Measurements from ENCODE around the gene CES2.
"Not testable (repeated sequence)": the region's sequence is repeated elsewhere in the genome, so short reads cannot be mapped to it uniquely, and the experiment has no call there.

CES2 gene, protein sequence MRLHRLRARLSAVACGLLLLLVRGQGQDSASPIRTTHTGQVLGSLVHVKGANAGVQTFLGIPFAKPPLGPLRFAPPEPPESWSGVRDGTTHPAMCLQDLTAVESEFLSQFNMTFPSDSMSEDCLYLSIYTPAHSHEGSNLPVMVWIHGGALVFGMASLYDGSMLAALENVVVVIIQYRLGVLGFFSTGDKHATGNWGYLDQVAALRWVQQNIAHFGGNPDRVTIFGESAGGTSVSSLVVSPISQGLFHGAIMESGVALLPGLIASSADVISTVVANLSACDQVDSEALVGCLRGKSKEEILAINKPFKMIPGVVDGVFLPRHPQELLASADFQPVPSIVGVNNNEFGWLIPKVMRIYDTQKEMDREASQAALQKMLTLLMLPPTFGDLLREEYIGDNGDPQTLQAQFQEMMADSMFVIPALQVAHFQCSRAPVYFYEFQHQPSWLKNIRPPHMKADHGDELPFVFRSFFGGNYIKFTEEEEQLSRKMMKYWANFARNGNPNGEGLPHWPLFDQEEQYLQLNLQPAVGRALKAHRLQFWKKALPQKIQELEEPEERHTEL

DNA sequence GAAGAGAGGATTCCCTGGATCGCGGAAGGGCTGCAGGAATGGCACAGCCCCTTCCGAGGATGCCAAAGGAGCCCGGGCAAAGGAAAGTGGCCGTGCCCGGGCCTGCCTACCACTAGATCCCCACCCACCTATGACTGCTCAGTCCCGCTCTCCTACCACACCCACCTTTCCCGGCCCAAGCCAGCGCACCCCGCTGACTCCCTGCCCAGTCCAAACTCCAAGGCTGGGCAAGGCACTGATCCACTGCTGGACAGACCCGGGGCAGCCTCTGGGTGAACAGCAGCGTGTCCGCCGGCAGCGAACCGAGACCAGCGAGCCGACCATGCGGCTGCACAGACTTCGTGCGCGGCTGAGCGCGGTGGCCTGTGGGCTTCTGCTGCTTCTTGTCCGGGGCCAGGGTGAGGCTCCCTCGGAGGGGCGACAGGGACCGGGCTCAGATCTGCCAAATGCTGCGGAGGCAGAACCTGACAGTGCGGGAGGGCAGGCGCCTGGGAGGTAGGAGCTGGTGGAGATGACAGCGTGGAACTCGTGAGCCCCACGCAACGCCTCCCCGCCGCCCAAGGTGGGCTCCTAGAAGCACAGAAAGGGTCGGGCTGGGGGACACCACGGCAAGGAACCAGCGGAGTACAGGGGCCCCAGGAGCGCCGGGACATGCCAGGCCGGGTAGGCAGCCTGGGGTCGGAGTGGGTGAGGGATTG, at the start of gene CES2:
CES2 (plus strand) TSS at position 203 of the 698 bp plus-strand sequence; CDS start at position 323, 120 bp downstream.
- peak; percentile 52 for DNase-seq

DNA sequence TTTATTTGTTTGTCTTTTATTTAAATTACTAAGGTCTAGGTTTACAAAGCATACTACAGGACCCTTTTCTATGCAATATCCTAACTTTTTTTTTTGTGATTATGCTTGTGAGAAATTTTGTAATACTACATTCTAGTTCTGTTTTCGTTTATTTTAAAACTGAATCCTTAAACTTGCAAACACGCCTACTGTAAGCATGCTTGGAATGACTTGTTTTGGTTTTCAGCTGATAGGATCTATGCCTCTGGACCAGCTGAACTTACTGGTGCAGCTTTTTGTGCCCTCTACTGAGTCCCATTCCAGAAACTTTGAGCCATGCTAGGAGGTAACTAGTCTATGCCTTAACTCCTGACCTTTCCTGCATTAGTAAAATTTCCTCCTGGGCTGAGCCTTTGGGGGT, 49.0 kb upstream of the CES2 start:
- no peak for DNase-seq

DNA sequence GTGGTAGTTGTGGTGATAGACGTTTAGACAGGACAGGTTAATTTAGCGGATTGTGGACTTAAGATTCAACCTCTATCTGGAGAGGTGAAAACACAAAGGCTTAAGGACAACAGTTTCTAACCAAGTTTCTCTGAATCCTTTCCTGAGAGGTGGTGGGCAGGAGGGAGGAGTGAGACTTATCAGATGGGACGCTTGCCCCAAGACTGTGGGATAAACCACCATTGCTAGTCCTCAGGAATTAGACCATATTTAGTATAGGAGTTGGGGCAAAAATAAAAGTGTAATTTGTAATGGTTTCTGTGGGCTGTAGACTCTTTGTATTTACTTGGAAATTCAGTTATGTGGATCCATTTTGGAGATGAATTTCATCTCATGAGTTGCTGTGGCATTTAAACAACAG, 48.4 kb upstream of the CES2 start:
- DNase-seq, result no peak

DNA sequence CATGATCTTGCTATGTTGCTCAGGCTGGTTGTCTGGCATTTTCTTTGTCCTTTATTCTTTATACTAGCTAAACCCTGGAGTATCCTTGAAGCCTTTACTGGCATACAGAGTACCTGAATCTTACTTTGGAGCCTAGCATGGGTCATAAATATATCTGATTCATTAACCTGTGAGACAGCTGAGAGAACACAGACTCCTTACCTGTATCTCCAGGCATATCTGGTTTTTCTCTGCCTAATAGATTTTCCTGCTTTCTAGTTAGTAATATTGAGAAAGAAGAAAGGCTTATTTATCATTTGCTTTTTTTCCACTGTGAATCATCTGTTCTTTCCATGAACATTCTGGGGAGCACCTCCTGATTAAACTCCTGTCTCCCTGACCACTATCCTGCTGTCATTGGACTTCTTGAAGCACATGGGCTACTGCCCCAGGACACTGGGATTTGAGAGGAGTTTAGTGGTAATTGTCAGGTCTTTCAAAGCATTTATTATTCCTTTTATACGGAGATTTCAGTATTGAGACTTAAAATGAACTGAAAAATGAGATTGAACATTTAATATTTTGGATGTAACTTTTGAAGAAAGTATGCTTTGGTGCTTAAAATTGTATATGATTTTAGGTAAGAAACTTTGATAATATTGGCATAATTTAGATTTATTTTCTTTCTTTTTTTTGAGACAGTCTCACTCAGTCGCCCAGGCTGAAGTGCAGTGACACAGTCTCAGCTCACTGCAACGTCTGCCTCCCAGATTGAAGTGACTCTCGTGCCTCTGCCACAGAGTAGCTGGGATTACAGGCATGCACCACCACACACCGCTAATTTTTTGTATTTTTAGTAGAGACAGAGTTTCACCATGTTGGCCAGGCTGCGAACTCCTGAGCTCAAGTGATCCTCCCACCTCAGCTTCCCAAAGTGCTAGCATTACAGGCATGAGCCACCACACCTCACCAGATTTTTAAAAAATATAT, 46.4 kb upstream of the CES2 start:
- DNase-seq, result no peak

DNA sequence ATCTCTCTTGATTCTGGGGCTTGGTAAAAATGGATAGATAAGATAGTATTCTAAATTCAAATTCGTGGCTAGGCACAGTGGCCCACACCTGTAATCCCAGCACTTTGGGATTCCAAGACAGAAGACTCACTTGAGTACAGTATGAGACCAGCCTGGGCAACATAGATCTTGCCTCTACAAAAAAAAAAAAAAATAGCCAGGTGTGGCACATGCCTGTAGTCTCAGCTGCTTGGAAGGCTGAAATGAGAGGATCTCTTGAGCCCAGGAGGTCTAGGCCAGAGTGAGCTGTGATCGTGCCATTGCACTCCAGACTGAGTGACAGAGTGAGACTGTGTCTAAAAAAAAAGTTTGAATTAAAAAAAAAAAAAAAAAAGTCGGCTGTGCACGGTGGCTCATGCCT, 45.7 kb upstream of the CES2 start:
- DNase-seq, result no peak

DNA sequence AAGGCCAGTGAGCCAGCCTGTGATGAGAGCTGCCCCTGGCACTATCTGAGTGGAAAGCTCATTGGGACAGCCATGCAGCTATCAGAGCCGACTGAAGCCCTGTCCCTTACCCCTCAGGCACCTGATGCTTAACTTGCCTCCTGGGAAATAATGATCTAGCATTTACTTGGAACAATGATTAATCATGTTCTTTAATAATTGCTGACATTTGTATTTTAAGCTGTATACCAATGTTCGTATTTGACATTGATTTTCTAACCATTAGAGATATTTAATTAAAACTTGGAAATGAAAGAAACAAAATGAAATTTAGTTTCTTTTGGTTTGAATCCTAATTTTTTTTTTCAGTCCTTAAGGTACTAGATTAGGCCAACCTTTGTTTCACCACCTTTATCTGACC, 44.5 kb upstream of the CES2 start:
- no peak for DNase-seq

DNA sequence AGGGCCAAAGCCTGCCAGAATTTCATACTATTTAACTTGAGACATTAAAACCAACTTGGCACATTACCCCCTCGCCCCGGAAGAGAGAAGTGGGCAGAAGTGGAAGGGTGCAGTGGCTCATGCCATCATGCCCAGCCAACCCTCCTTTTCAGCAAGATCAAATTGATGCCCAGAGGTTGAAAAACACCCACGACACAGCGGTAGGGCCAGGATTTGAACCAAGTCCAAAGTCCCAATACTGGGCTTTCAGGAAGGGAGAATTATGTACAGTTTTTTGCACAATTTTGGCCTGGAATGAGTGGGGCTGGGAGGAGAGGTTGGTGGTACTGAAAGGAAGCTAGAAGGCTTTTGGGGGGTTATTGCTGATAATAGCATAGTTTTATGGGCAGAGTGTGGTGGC, 44.0 kb upstream of the CES2 start:
- DNase-seq, result no peak

DNA sequence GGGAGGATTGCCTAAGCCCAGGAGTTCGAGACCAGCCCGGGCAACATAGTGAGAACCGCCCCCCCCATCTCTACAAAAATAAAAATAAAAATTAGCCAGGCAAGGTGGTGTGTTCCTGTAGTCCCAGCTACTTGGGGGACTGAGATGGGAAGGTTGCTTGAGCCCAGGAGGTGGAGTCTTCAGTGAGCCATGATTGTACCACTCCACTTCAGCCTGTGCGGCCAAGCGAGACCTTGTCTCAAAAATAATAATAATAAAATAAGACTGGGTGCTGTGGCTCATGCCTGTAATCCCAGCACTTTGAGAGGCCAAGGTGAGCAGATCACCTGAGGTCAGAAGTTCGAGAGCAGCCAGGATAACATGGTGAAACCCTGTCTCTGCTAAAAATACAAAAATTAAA, 43.5 kb upstream of the CES2 start:
- no peak for DNase-seq

DNA sequence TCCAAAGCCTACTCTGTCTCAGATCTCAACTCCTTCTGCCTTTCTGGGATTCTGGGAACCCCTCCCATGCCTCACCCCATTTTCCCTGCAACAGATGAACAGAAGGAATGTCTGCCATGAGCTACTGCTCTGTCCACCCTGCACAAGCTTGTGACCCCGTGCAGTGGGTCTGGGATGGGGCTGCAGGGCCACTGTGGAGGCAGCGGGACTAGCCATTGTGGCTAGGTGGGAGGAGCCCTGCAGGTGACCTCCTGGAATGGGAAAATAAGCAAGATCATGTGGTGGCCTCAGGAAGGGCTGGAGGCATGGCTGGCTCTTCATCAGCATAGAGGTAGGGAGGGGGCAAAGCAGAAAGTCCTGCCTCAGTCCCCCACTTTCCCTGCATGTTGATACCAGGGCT, 41.3 kb upstream of the CES2 start:
- no peak for DNase-seq

DNA sequence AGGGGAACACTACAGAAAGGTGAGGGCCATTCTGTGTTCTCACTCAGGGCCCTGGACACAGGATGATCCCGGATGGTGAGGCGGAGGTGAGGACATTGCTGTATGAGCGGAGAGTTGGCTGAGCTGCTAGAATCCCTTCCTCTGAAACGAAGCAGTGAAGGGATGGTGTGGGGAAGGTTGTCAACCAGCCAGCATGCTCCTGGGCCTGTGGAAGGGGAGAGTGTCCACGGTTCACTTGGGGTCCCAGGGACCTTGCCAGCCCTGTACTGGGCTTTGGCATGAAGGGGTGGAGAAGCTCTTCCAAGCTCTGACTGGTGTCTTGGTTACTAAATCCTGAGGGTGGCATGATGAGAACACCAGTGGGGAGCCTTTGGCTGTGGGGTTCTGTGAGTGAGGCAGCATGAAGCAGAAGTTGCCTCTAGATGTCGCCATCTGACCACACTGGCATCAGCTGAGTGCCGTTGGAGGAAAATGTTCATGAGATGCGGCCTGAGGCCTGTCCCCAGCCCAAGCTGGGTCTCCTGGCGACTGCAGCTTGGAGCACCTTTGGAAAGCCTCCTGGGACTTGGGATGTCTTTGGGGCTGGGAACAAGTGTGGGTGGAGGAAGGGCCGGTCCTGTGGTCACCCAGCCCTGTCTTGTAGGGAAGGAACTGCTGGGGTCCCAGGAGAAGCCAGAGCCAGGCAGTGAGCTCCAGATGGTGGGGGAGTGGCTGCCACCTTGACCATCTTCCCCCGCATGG, 40.2 kb upstream of the CES2 start:
- DNase-seq, result peak; percentile 82

DNA sequence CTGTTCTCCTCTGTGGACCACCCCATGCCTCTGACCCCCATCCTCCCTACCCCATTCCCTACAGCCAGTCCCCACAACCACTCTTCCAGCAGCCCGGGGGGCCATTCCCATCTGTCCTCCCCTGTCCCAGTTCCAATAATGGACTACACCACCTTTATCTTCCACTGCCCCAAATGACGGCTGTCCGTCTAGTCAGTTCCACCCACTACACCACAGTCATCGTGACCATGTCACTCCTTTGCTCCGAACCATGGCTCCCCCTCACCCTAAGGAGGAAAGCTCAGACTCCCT, 39.7 kb upstream of the CES2 start:
- DNase-seq, result no peak

DNA sequence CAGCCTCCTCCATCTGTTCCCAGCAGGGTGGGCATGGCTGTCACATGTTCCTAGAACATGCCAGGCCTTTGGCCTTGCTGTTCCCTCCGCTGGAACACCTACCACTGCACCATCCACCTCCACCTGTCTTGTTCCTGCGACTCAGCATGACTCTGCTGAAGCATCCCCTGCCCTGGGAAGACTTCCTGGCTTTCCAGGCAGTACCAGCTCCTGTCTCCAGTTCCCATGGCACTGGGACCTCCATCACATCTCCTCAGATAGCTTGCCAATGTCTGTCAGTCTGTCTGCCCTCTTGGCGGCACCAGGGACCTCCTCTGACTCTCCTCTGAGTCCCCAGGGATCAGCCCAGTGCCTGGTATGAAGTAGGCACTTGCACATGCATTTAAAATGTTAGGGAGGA, 39.3 kb upstream of the CES2 start:
- DNase-seq, result no peak

DNA sequence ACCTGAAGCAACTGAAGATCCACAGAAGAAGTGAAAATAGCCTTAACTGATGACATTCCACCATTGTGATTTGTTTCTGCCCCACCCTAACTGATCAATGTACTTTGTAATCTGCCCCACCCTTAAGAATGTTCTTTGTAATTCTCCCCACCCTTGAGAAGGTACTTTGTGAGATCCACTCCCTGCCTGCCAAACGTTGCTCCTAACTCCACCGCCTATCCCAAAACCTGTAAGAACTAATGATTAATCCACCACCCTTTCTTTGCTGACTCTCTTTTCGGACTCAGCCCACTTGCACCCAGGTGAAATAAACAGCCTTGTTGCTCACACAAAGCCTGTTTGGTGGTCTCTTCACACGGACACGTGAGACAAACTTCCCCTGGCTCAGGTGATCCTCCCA, 38.6 kb upstream of the CES2 start:
- not testable (repeated sequence) for DNase-seq

DNA sequence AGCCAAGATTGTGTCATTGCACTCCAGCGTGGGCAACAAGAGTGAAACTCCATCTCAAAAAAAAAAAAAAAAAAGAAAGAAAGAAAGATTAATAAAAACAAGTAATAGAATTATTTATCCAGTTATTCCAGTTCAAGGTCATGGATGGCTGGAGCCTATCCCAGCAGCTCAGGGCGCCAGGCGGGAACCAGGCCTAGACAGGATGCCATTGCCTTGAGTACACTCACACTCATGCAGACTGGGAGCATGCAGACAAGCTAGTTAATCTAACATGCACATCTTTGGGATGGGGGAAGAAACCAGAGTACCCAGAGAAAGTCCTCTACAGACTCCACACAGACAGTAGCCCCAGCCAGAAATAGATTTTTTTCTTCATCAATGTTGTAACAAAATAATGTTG, 37.1 kb upstream of the CES2 start:
- no peak for DNase-seq

DNA sequence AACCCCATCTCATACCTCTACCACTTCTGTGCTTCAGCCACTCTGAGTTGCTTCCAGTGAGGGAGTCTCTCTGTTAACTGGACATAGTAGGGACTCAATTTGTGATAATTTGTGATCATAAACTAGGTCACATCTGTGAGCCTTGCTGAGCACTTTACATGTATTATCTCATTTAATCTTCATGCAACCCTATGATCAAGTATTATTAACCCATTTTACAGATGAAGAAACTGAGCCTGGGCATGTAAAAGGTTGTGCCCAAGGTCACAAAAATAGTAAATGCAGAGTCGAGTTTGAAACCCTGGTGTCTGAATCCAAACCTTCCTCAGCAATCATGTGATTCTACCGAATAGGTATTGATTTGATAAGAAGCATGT, 36.4 kb upstream of the CES2 start:
- no peak for DNase-seq

DNA sequence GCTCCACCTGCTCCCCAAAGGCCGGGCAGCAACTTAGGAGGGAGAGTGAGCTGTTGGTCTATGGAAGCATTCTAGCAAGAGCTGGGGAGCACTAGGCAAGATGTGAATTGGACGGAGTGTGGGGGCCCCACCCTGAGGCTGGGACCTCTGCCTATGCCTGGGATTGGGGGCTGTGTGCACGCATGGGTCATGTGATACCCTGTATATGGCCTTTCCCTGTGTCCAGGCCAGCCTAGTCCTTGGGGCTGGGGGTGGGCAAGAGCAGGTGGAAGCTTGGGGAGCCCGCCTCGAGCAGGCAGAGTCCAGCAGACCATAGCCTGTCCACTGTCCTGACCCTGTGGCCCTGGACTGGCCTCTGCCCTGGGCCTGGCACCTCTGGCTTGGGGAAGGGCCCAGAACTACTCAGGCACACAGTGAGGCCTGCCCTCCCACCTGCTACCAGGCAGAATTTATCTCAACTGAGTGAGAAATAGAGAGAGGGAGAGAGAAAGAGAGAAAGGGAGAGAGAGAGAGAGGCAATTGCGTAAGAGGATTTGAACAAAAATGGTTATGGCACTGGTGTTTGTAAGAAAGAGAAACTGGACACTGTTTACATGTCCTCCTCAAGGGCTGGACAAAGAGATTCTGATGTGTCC, 35.9 kb upstream of the CES2 start:
- DNase-seq, result no peak

DNA sequence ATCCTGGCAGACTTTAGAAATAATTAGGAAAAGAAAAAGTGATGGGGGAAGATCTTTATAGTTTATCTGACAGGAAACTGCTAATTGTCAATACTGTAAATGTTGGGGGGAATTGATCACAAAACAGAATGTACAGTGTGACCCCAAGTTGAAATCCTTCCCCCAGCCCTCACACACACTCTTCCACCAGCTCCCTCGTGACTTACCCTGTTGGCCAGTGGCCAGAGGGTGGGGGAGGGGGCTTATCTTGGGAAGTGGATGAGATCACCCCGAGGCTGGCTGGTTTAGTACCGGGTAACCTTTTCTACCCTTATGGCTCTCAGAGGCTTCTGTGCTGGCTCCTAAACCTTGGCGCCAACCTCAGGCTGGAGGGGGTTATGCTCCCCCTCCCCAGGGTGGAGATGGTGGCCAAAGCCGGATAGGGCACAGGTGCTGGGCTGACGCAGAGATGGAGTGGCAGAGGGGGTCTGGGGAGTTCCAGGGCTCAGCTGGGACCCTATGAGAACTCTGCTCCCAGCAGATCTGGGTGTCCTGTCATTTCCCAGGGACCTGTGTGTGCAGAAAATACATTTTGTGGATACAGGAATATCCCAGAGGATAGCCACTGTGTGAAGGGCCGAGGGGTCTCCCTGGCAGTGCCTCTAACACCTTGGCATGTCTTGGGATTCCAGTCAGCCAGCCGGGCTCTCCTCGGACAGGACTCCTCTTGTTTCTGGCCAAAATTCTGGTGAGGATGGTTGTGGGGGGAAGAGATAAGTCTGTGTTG, 35.2 kb upstream of the CES2 start:
- DNase-seq, result peak; percentile 67

DNA sequence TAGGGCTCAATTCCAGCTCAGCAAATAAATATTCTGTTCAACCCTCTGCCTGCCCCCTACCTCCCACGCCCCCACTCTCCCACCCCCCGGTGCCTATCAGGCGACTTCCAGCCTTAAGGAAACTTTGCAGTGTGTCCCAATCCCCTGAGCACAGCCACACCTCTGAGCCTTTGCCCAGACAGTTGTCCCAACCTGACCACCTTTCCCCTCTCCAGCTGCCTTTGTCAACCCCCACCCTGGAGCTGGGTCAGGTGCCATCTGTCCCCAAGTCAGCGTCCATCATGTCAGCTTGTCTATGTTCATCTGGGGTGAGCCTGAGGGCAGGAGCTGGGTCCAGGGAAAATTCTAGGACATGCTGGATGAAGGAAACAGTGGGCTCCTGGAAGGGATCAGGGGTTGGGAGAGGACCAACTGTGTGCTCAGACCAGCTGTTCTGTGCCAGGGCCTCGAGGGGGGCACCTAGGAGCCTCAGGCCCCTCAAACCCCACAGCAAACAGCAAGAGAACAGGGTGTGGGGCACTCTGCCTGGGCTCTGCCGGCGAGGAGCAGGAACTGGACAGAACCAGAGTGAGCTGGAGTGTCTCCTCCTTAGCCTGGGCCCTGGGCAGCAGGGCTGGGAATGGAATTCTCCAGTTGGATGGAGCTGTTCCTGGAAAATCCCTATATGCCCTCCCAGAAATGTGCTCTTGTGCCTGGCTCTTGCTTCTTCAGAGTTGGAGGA, 34.4 kb upstream of the CES2 start:
- DNase-seq, result peak; percentile 39

DNA sequence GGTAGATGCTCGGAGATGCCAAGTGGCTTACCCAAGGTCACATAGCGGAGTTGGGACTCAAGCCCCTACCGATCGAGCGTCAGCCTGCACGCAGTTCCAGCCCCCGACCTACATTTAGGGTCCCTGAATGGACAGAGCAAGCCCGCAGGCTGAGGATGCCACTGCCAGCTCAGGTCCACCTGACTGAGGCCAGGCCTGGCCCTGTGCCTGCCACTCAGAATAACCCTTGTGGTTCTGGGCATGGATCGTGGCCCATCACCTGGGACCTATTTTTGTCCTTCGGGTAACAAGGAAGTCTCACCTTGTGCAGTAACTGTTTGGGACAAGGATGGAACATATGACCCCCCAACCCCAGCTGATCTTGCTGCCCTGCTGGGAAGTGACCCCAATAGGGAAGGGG, 33.7 kb upstream of the CES2 start:
- DNase-seq, result no peak
